ENCODE data around the gene FGF6. TPM values are rescaled to one million over a fixed set of nuclear protein-coding genes. Genes with fewer than 3 reads are reported as not detected.

Gene FGF6
- polyA plus RNA-seq, 1 of the 3 experiments (the other 2 are of a cell fraction), result not detected

DNA sequence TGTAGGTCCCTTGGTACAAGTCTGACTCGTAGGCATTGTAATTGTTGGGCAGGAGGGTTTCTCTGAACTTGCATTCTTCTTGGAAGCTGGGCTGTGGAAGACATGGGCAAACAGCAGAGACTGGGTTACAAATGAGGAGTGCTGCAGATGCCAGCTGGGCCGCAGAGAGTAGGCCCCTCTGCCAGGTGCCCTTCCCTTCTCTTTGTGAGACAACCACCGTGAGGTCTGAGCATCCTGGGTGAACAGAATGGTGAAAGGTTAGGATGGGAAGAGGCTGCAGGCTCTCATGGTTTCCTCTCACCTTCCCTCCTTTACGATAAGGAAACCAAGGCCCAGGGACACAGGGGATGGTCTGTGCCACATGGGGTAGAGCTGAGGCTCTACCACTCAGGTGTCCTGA lies 11.3 kb downstream of the FGF6 start:
- CTCF ChIA-PET, result interaction anchor here (0.8 to 2.9 kb wide), 2 partner anchors 12 to 126 kb away, joined by 3 to 11 read pairs; no protein-coding TSS in a partner anchor
- no peak for TF ChIP-seq ELF1 (IDR thresholded peaks at IDR 0.05)
- no peak for TF ChIP-seq YY1 (IDR thresholded peaks at IDR 0.05; ENCODE audit: low read depth)
- TF ChIP-seq, protein P1, sequence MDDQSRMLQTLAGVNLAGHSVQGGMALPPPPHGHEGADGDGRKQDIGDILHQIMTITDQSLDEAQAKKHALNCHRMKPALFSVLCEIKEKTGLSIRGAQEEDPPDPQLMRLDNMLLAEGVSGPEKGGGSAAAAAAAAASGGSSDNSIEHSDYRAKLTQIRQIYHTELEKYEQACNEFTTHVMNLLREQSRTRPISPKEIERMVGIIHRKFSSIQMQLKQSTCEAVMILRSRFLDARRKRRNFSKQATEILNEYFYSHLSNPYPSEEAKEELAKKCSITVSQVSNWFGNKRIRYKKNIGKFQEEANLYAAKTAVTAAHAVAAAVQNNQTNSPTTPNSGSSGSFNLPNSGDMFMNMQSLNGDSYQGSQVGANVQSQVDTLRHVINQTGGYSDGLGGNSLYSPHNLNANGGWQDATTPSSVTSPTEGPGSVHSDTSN (IDR thresholded peaks at IDR 0.05), result no peak
- TF ChIP-seq, protein P2, sequence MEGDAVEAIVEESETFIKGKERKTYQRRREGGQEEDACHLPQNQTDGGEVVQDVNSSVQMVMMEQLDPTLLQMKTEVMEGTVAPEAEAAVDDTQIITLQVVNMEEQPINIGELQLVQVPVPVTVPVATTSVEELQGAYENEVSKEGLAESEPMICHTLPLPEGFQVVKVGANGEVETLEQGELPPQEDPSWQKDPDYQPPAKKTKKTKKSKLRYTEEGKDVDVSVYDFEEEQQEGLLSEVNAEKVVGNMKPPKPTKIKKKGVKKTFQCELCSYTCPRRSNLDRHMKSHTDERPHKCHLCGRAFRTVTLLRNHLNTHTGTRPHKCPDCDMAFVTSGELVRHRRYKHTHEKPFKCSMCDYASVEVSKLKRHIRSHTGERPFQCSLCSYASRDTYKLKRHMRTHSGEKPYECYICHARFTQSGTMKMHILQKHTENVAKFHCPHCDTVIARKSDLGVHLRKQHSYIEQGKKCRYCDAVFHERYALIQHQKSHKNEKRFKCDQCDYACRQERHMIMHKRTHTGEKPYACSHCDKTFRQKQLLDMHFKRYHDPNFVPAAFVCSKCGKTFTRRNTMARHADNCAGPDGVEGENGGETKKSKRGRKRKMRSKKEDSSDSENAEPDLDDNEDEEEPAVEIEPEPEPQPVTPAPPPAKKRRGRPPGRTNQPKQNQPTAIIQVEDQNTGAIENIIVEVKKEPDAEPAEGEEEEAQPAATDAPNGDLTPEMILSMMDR (IDR thresholded peaks at IDR 0.05), result no peak
- no peak for TF ChIP-seq RFX5 (IDR thresholded peaks at IDR 0.05; ENCODE audit: low read length)
- TF ChIP-seq EP300 (IDR thresholded peaks at IDR 0.05; ENCODE audit: borderline replicate concordance in 1 of 2, low read depth in 1 of 2, low read length in 1 of 2), result no peak

DNA sequence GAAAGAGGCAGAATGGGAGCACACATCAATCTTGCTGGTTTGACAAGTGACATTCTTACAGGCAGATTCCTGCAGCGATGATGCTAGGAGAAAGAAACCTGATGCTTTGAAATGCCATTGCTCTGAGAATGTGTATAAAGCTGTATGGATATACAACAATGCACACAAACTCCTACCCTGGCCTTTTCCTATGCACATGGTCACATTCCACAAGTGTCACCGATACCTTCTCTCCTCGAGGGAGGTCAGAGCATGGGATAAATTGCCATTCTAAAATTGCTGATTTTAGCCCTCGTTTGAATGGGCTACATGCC lies 11.9 kb downstream of the FGF6 start:
- Histone ChIP-seq H3K79me2 (ENCODE audit: insufficient read depth) (no peaks in the 10 kb centered on the region), H2AFZ (ENCODE audit: low read depth) (no peak overlapping the region), H3K9me3 (no peaks in the 10 kb centered on the region), H3K4me1 (ENCODE audit: control insufficient read depth in 1 of 2, insufficient read depth in 2 of 2, low read depth in 1 of 2, low read length in 1 of 2) (no peaks in the 10 kb centered on the region), H3K27ac (ENCODE audit: low read depth in 2 of 2, low read length in 1 of 2) (no peak overlapping the region), H3K4me2 (no peak overlapping the region), H3K9ac (no peak overlapping the region), H3K9me2 (no peaks in the 10 kb centered on the region), H3K27me3 (ENCODE audit: insufficient read depth) (0 out of 2 replicates have a peak, but pooled peaks cover 7% of the 10 kb centered on the region), H4K20me1 (ENCODE audit: insufficient read depth) (no peaks in the 10 kb centered on the region), H3K36me3 (replicated peaks in 1 of 2; ENCODE audit: control insufficient read depth in 1 of 2, insufficient read depth in 2 of 2, low read length in 1 of 2) (no peaks in the 10 kb centered on the region), H3K4me3 (ENCODE audit: low read depth in 2 of 2, low read length in 1 of 2) (no peak overlapping the region), H3F3A (replicated peaks; ENCODE audit: insufficient read depth) (no peaks in the 10 kb centered on the region)
- TF ChIP-seq RCOR1 (IDR thresholded peaks at IDR 0.05; ENCODE audit: low read length), result no peak
- no peak for TF ChIP-seq MEF2A (IDR thresholded peaks at IDR 0.05; ENCODE audit: borderline replicate concordance, low read depth)
- no peak for TF ChIP-seq YY1 (IDR thresholded peaks at IDR 0.05; ENCODE audit: low read depth)
- TF ChIP-seq TAF1 (IDR thresholded peaks at IDR 0.05; ENCODE audit: borderline replicate concordance, low read depth, low read length), result no peak
- TF ChIP-seq CHD2 (IDR thresholded peaks at IDR 0.05; ENCODE audit: low read length, partially characterized antibody), result no peak
- ChIA-PET POLR2A (no interaction called here), CTCF (interaction anchor here (0.8 to 2.9 kb wide), 2 partner anchors 11 to 125 kb away, joined by 3 to 11 read pairs; no protein-coding TSS in a partner anchor)
- WGBS (ENCODE audit: low lambda C conversion rate), result 20% methylated on average over 4 of the region's 4 CpGs
- DNase-seq, result no peak

More for the DNA sequence above, 11.3 kb downstream of the FGF6 start:
- DNase-seq, result no peak
- POLR2A ChIA-PET, result no interaction called here
- Histone ChIP-seq H3F3A (replicated peaks; ENCODE audit: insufficient read depth) (no peaks in the 10 kb centered on the region), H3K4me2 (no peak overlapping the region), H3K27me3 (ENCODE audit: insufficient read depth) (0 out of 2 replicates have a peak, but pooled peaks cover 7% of the 10 kb centered on the region), H2AFZ (ENCODE audit: low read depth) (no peak overlapping the region), H3K9ac (no peak overlapping the region), H3K79me2 (ENCODE audit: insufficient read depth) (no peaks in the 10 kb centered on the region), H3K4me1 (ENCODE audit: control insufficient read depth in 1 of 2, insufficient read depth in 2 of 2, low read depth in 1 of 2, low read length in 1 of 2) (no peaks in the 10 kb centered on the region), H4K20me1 (ENCODE audit: insufficient read depth) (no peaks in the 10 kb centered on the region), H3K36me3 (replicated peaks in 1 of 2; ENCODE audit: control insufficient read depth in 1 of 2, insufficient read depth in 2 of 2, low read length in 1 of 2) (no peaks in the 10 kb centered on the region), H3K27ac (ENCODE audit: low read depth in 2 of 2, low read length in 1 of 2) (no peak overlapping the region), H3K4me3 (ENCODE audit: low read depth in 2 of 2, low read length in 1 of 2) (no peak overlapping the region), H3K9me2 (no peaks in the 10 kb centered on the region), H3K9me3 (no peaks in the 10 kb centered on the region)
- WGBS (ENCODE audit: low lambda C conversion rate), result 49% methylated on average over 3 of the region's 4 CpGs
